Epithelial cell of esophagus (primary cell): ENCODE measurements around the gene RAB31.
A peak's percentile ranks its signal among the peaks of the same experiment; 100 is the strongest.

ENCODE experiments used
- DNase-seq: peaks from one replicate; pipeline ENCODE4 v3.0.0; 2010; ENCODE audit warnings: low read depth
- H3K4me3 ChIP-seq: 2 replicates; pipeline ENCODE4 v1.5.1; 2011; ENCODE audit warnings: mild to moderate bottlenecking, low read length, control low read depth
- CTCF ChIP-seq: IDR thresholded peaks from 2 replicates; pipeline ENCODE4 v1.5.1; 2011; ENCODE audit warnings: low read depth, mild to moderate bottlenecking, low read length, control low read depth, inconsistent platforms; ENCODE audit not compliant: insufficient read depth; ENCODE audit errors: missing control alignments

Gene RAB31

GRCh38 chr18:9835113-9835755 is 127.1 kb downstream of the RAB31 start:
- no peak for TF ChIP-seq CTCF
- H3K4me3 ChIP-seq = no peak overlapping the region

GRCh38 chr18:9835825-9836224 is 127.7 kb downstream of the RAB31 start:
- no peak for TF ChIP-seq CTCF
- no peak for DNase-seq
- H3K4me3 ChIP-seq = no peak overlapping the region

More at GRCh38 chr18:9835113-9835755, 127.1 kb downstream of the RAB31 start:
- peak; percentile 79 for DNase-seq

GRCh38 chr18:9838144-9838877 is 130.2 kb downstream of the RAB31 start:
- H3K4me3 ChIP-seq = no peak overlapping the region
- no peak for TF ChIP-seq CTCF
- no peak for DNase-seq

GRCh38 chr18:9839211-9839610 is 131.1 kb downstream of the RAB31 start:
- no peak for TF ChIP-seq CTCF

GRCh38 chr18:9839853-9840252 is 131.8 kb downstream of the RAB31 start:
- no peak for DNase-seq
- no peak overlapping the region for H3K4me3 ChIP-seq
- no peak for TF ChIP-seq CTCF

More at GRCh38 chr18:9839211-9839610, 131.1 kb downstream of the RAB31 start:
- H3K4me3 ChIP-seq = no peak overlapping the region
- DNase-seq = no peak

GRCh38 chr18:9841752-9842151 is 133.7 kb downstream of the RAB31 start:
- no peak for DNase-seq
- no peak for TF ChIP-seq CTCF
- H3K4me3 ChIP-seq = no peak overlapping the region
